ENCODE measurements around the gene DCTN4. TPM values are rescaled to one million over a fixed set of nuclear protein-coding genes. Genes with fewer than 3 reads are reported as not detected.

DCTN4 gene
- total RNA-seq, 4 donors from 2014 or later = 41.7 to 75.9 (median 54.1) TPM

DNA sequence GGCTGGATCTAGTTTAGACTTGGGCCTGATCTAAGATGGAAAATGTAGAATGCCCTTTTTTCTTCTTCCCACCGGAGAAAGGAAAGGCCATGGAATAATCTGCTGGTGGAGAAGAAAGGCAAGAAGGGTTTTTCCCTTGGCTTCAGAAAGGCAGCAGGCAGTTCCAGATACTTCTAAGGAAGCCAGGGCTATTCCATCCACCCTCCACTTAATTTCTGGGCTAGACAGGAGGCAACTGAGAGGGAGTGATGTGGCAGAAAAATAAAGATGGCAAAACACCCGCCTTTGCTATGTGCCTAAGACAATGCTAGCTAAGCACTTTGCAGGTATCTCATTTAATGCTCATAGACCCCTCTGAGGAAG lies 87.9 kb downstream of the DCTN4 start:
- DNase-seq = no peak
- Histone ChIP-seq H3K4me1 (peaks cover 0 to 22% (median 11%) of the 10 kb centered on the region in 4 donors), H3K4me3 (no peak overlapping the region), H3K9me3 (no peaks in the 10 kb centered on the region), H3K27ac (no peak overlapping the region), H3K27me3 (peaks cover 0 to 9% of the 10 kb centered on the region in 2 donors), H3K36me3 (no peaks in the 10 kb centered on the region)
- TF ChIP-seq POLR2A (IDR thresholded peaks at IDR 0.05) = no peak
- TF ChIP-seq, protein P1, sequence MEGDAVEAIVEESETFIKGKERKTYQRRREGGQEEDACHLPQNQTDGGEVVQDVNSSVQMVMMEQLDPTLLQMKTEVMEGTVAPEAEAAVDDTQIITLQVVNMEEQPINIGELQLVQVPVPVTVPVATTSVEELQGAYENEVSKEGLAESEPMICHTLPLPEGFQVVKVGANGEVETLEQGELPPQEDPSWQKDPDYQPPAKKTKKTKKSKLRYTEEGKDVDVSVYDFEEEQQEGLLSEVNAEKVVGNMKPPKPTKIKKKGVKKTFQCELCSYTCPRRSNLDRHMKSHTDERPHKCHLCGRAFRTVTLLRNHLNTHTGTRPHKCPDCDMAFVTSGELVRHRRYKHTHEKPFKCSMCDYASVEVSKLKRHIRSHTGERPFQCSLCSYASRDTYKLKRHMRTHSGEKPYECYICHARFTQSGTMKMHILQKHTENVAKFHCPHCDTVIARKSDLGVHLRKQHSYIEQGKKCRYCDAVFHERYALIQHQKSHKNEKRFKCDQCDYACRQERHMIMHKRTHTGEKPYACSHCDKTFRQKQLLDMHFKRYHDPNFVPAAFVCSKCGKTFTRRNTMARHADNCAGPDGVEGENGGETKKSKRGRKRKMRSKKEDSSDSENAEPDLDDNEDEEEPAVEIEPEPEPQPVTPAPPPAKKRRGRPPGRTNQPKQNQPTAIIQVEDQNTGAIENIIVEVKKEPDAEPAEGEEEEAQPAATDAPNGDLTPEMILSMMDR (IDR thresholded peaks at IDR 0.05) = no peak

DNA sequence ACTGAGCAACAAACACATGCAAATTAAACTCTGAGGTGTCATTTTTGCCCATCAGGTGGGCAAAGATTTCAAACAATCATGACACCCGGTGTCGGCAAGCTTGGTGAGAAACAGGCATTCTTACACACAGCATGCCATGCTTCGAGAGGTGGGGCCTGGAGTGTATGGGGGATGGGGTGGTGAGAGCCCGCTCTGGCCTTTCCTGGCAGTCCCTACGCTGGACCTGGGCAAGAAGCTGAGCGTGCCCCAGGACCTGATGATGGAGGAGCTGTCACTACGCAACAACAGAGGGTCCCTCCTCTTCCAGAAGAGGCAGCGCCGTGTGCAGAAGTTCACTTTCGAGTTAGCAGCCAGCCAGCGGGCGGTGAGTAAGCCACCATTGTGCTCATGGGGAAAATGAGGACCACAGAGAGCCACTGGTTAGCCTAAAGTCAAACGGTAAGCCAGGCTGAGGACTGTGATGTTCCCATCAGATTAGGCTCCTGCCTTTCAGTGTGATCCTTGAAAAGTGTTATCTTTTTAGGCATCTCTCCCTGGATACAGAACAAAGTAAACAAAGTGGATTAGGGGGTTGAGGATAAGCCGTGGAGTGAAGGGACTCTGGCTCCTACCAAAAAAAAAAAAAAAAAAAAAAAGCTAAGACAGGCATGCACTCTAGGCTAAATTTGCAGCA lies 88.4 kb downstream of the DCTN4 start:
- H3K36me3 ChIP-seq = no peaks in the 10 kb centered on the region
- TF ChIP-seq POLR2A (IDR thresholded peaks at IDR 0.05) = no peak
- TF ChIP-seq, protein P1 (IDR thresholded peaks at IDR 0.05) = no peak
- peak in 1 of 3 donors; percentile 36 for DNase-seq
- H3K27ac ChIP-seq = no peak overlapping the region
- no peak overlapping the region for H3K4me3 ChIP-seq
- no peaks in the 10 kb centered on the region for H3K9me3 ChIP-seq
- H3K27me3 ChIP-seq = peaks cover 0 to 9% of the 10 kb centered on the region in 2 donors
- peaks cover 0 to 22% (median 11%) of the 10 kb centered on the region in 4 donors for H3K4me1 ChIP-seq

DNA sequence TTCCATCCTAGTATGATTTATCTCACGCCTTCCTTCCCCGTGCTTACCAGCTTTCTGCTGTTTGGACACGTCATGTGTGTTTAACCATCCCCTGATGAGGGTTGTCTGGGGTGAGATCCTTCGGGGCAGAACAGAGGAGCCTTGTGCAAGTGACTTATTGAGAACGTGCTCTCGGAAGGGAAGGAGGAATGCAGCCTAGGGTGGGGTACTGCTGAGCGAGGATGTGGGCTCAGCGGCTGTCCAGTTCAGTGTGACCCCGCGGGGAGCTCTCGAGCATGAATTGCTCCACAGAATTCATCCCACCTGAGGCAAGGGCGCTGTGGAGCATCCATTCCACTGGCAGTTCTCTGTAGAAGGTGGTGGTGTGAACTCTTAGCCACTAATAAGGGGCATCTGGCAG lies 93.8 kb downstream of the DCTN4 start:
- Histone ChIP-seq H3K4me3 (no peak overlapping the region), H3K9me3 (no peaks in the 10 kb centered on the region), H3K4me1 (no peaks in the 10 kb centered on the region), H3K27me3 (no peaks in the 10 kb centered on the region), H3K36me3 (no peaks in the 10 kb centered on the region), H3K27ac (no peak overlapping the region)
- TF ChIP-seq POLR2A (IDR thresholded peaks at IDR 0.05) = no peak
- TF ChIP-seq, protein P1 (IDR thresholded peaks at IDR 0.05) = no peak
- peak in 1 of 3 donors; percentile 26 for DNase-seq

DNA sequence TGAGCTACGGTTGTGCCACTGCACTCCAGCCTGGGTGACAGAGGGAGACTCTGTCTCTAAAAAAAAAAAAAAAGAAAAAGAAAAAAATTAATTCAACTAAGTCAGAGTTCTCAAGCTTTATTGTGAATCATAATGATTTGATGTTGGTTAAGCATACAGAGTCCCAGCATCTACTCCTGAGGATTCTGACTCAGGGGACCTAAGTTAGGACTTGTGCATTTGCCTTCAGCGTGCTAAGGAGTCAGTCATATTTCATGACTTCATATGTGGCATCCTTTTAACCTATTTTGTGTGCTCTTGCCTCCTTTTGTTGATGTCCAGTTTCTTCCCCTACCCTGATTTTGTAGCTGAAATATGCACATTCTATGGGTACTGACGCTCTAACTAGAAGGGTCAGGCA lies 94.9 kb downstream of the DCTN4 start:
- H3K27me3 ChIP-seq = no peaks in the 10 kb centered on the region
- TF ChIP-seq, protein P1 (IDR thresholded peaks at IDR 0.05) = no peak
- no peak for TF ChIP-seq POLR2A (IDR thresholded peaks at IDR 0.05)
- H3K9me3 ChIP-seq = no peaks in the 10 kb centered on the region
- H3K4me1 ChIP-seq = no peaks in the 10 kb centered on the region
- H3K27ac ChIP-seq = no peak overlapping the region
- no peaks in the 10 kb centered on the region for H3K36me3 ChIP-seq
- H3K4me3 ChIP-seq = no peak overlapping the region
- no peak for DNase-seq

DNA sequence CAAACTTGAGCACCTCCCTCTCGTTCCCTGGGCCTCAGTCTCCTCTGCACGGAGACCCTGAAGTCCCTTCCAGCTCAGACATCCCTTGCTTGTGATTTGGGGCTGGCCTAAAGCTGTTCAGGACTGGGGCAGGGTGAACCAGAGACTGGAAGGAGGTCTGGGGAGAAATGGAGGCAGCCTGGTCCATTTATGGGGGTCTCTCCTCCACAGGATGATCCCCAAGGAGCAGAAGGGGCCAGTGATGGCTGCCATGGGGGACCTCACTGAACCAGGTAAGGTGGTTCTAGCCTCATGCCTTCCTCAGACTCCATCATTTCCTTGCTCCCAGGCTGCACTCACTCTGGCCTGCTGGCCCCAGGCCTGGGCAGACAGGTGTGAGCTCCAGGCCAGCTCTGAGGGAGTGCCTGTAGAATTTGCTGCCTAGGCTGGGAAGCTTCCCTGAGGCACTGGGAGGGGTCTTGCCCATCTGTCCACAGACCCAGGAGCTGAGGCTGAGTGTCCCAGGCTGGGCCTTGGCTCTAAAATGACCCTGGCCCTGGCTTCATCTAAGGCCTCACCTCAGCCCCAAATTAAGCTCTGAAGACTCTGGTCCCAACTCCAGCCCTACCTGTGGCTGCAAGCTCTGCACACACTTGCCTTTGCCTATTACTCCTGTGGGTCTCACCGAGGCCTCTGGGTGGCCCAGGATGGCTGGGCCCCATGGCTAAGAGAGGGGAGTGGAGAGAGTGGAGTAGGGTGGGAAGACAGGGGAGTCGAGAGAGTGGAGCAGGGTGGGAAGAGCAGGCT lies 95.9 kb downstream of the DCTN4 start:
- DNase-seq = peak in 1 of 3 donors; percentile 36
- H3K36me3 ChIP-seq = no peaks in the 10 kb centered on the region
- H3K27ac ChIP-seq = no peak overlapping the region
- no peak overlapping the region for H3K4me3 ChIP-seq
- H3K4me1 ChIP-seq = no peaks in the 10 kb centered on the region
- no peaks in the 10 kb centered on the region for H3K27me3 ChIP-seq
- H3K9me3 ChIP-seq = no peaks in the 10 kb centered on the region
- TF ChIP-seq, protein P1 (IDR thresholded peaks at IDR 0.05) = no peak
- TF ChIP-seq POLR2A (IDR thresholded peaks at IDR 0.05) = no peak

Measured in Peyer's patch (tissue), 4 donors.